GM12891 (cell line): ENCODE data around the gene HMGCS2.
A peak's percentile ranks its signal among the peaks of the same experiment; 100 is the strongest.
"Not testable (repeated sequence)": the region's sequence is repeated elsewhere in the genome, so short reads cannot be mapped to it uniquely, and the experiment has no call there.

Experiments used
- DNase-seq: peaks from one replicate; pipeline ENCODE4 v3.0.0; 2011; ENCODE audit warnings: low spot score; ENCODE audit not compliant: insufficient read length
- FAIRE-seq: peaks from 2 replicates; lab custom pipeline; 2011; peaks lifted over from hg19 to GRCh38; lab: Jason Lieb, UNC
- PAX5 ChIP-seq: IDR thresholded peaks from 2 replicates; pipeline ENCODE4 v1.6.1; 2011; ENCODE audit warnings: low read length, moderate library complexity, mild to moderate bottlenecking; ENCODE audit not compliant: insufficient read depth, severe bottlenecking
- POLR2A ChIP-seq: IDR thresholded peaks from 2 replicates; pipeline ENCODE4 v1.6.1; 2011; ENCODE audit warnings: low read depth, low read length, control low read depth
- POLR2AphosphoS5 ChIP-seq: IDR thresholded peaks from 2 replicates; pipeline ENCODE4 v1.6.1; 2011; ENCODE audit warnings: low read depth, low read length, control low read depth
- POU2F2 ChIP-seq: IDR thresholded peaks from 2 replicates; pipeline ENCODE4 v1.6.1; 2011; ENCODE audit warnings: low read depth, mild to moderate bottlenecking, control low read depth, low read length, moderate library complexity
- SPI1 ChIP-seq: IDR thresholded peaks from 2 replicates; pipeline ENCODE4 v1.6.1; 2011; ENCODE audit warnings: low read depth, low read length, control low read depth
- TAF1 ChIP-seq: IDR thresholded peaks from 2 replicates; pipeline ENCODE4 v1.6.1; 2011; ENCODE audit warnings: low read depth, low read length, control low read depth

The HMGCS2 gene

GRCh38 chr1:119720866-119721440, 47.8 kb downstream of the HMGCS2 start:
- TF ChIP-seq POLR2A (no peak), POLR2AphosphoS5 (no peak), SPI1 (no peak), TAF1 (no peak), PAX5 (no peak), POU2F2 (no peak)
- FAIRE-seq = no peak
- DNase-seq = no peak

DNA sequence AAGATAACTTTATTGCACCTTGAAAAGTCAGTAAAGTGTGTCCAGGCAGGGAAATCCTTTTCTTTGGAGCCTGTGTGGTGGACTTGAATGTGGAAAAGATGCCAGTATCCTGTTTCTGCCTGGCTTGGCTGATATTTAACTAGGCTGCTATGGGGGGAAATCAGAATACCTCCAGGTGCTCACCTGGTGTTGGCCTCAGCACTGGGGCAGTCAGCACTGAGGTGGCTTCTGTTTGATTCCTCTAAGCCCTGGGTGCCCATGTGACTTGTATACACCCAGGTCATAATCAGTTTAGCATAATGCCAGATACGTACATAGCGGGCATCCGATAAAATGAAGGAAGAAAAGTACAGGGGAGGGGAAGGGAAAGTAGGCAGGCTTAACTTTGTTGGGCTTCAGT, 49.7 kb downstream of the HMGCS2 start:
- DNase-seq (no peak), FAIRE-seq (no peak)

DNA sequence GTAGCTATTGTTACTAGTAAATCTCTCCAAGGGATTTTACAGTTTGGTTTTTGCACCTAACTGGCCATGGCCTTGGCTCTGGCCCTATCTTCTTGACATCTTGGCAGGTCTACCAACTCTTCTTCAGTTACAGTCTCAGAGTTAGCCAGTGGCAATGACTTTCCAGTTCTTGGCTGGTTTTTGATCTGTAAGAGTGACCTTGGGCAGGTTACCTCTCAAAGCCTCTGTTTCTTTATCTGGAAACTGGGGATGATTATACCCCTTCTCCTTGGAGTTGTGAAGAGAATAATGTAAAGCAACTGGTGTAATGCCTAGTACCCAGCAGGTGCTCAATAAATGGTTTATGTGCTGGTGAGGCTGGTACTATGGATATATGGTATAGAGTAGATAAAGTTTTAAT, 50.3 kb downstream of the HMGCS2 start:
- DNase-seq = no peak
- TF ChIP-seq TAF1 = no peak
- no peak for FAIRE-seq

More for the DNA sequence above, 49.7 kb downstream of the HMGCS2 start:
- TF ChIP-seq POLR2A (no peak), TAF1 (no peak), POLR2AphosphoS5 (no peak), POU2F2 (no peak), PAX5 (no peak), SPI1 (no peak)

DNA sequence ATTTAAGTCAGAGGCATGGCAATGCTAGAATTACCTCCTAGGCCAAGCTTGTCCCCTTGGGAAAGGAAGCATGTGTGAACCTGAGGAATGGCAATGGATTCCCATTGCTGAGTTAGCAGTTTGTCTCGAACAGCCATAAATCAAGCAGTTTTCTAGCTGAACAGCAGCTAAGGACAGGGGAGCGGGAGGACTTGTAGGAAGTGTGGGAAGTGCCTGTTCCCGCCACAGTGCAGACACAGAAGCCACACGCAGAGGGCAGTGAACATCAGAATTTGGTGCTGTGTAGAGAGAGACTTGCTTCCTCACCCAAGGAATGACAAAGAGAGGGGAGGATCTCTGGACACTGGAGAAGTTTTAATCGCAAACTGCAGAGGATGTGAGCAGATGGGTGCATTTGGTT, 53.2 kb downstream of the HMGCS2 start:
- TF ChIP-seq SPI1 (no peak), POLR2AphosphoS5 (no peak), POU2F2 (no peak), PAX5 (no peak), TAF1 (no peak), POLR2A (no peak)
- DNase-seq (no peak), FAIRE-seq (no peak)

GRCh38 chr1:119714583-119714982, 54.1 kb downstream of the HMGCS2 start:
- DNase-seq (no peak), FAIRE-seq (no peak)
- no peak for TF ChIP-seq TAF1
- TF ChIP-seq SPI1 = no peak
- no peak for TF ChIP-seq POLR2AphosphoS5

GRCh38 chr1:119713749-119714456, 54.8 kb downstream of the HMGCS2 start:
- no peak for FAIRE-seq
- no peak for TF ChIP-seq POLR2AphosphoS5
- no peak for TF ChIP-seq PAX5
- no peak for TF ChIP-seq POU2F2
- TF ChIP-seq SPI1 = no peak
- TF ChIP-seq TAF1 = no peak
- no peak for TF ChIP-seq POLR2A
- no peak for DNase-seq

DNA sequence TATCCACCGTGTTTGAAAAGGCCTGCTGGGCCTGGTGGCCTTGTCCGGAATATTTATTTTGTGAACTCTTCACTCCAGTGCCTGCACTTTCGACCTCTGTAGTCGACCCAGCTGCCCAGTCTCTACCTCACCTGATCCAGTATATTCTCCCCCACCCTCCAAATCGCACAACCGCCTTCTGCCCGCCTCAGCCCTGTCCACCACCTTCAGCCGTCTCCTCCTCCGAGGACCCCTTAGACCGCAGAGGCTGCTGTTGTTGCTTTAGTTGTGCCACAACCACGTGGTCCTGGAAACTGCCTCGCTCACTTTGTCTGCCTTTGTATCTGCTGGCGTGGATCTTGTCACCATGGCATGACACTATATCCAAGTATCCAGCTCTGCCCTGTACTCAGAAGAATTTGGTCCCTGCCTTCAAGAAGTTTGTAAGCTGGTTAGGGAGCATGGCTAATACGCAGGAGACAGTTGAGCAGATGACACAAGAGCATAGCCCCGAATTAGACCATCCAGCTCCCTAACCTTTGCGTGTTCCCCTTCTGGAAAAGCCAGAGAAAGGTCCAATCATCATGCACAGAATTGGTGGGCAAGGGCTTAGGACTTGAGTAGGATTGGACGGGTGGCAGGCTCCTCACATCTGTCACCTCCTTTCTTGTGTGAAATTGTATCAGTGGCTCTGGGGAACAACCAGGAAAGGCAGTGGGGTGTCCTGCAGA, 55.5 kb downstream of the HMGCS2 start:
- no peak for TF ChIP-seq POLR2AphosphoS5
- TF ChIP-seq SPI1 = no peak
- no peak for TF ChIP-seq TAF1
- no peak for TF ChIP-seq POLR2A
- TF ChIP-seq PAX5 = no peak
- TF ChIP-seq POU2F2 = no peak
- FAIRE-seq (no peak), DNase-seq (no peak)

GRCh38 chr1:119712342-119713038, 56.2 kb downstream of the HMGCS2 start:
- FAIRE-seq (no peak), DNase-seq (no peak)
- no peak for TF ChIP-seq POLR2AphosphoS5
- TF ChIP-seq TAF1 = no peak
- no peak for TF ChIP-seq PAX5
- TF ChIP-seq POLR2A = no peak
- TF ChIP-seq POU2F2 = no peak
- no peak for TF ChIP-seq SPI1

- no peak for TF ChIP-seq POU2F2
- no peak for TF ChIP-seq PAX5
- TF ChIP-seq SPI1 = no peak
- TF ChIP-seq POLR2A = no peak
- TF ChIP-seq TAF1 = no peak
- TF ChIP-seq POLR2AphosphoS5 = no peak
- peak; percentile 38 for FAIRE-seq
- DNase-seq = peak; percentile 43
These were observed 56.8 kb downstream of the HMGCS2 start, which contains the start of gene PHGDH for GRCh38 chr1:119711804-119712341. TSS of gene PHGDH (plus strand) at chr1:119711934. CDS start at chr1:119712023, 89 bp downstream.

DNA sequence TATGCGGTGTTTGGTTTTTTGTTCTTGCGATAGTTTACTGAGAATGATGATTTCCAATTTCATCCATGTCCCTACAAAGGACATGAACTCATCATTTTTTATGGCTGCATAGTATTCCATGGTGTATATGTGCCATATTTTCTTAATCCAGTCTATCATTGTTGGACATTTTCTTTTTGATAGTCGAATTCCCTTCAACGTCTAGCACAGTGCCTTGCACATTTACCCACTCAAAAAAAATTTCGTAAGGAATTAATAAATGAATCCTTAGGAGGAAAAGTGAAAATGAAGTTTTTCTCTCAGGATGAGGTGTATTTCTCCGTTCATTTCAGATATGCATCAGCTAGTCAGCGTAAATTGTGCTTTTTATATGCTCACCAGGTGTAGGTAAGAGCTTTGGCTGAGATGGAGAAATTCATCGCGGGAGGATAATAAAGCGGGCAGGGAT, 57.3 kb downstream of the HMGCS2 start:
- not testable (repeated sequence) for DNase-seq, FAIRE-seq

DNA sequence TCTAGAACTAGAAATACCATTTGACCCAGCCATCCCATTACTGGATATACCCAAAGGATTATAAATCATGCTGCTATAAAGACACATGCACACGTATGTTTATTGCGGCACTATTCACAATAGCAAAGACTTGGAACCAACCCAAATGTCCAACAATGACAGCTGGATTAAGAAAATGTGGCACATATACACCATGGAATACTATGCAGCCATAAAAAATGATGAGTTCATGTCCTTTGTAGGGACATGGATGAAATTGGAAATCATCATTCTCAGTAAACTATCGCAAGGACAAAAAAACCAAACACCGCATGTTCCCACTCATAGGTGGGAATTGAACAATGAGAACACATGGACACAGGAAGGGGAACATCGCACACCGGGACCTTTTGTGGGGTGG, 62.1 kb downstream of the HMGCS2 start:
- not testable (repeated sequence) for FAIRE-seq, DNase-seq
